IMR-90 (cell line): ENCODE data around the gene KDF1. TPM values are rescaled to one million over a fixed set of nuclear protein-coding genes. Genes with fewer than 3 reads are reported as not detected.
A peak's percentile ranks its signal among the peaks of the same experiment; 100 is the strongest.

ENCODE experiments used
- ATAC-seq: fragments of 200-7000 bp; cut with Tn5 transposase; 2 replicates; pipeline ENCODE4 v1.9.1; 2020; ENCODE audit warnings: low read depth, mild to moderate bottlenecking, moderate library complexity
- BruUV-seq: library from RNA; stranded (reverse); fragments of 400-500 nt; replicated peaks from 2 replicates; lab custom pipeline; 2021; lab: Mats Ljungman, UMichigan
- CTCF ChIA-PET: fragments of 300-600 bp; formaldehyde crosslinking; extraction: SDS; loops from one replicate; lab custom pipeline; 2021; ENCODE audit warnings: antibody characterized with exemption; lab: Yijun Ruan, JAX
- POLR2A ChIA-PET: fragments of 300-600 bp; sonication (Branson Sonifier 250); formaldehyde crosslinking; loops from one replicate; lab custom pipeline; 2022; ENCODE audit warnings: antibody characterized with exemption; ENCODE audit not compliant: unreplicated experiment; lab: Charles Lee
- DNase-seq: peaks from one replicate; pipeline ENCODE4 v3.0.0; 2013
- H2AFZ ChIP-seq: replicated peaks from 2 replicates; pipeline ENCODE3; 2013; ENCODE audit warnings: low read length, mild to moderate bottlenecking; ENCODE audit not compliant: poor library complexity
- H2AK5ac ChIP-seq: 2 replicates; pipeline ENCODE4 v1.6.1; 2013; ENCODE audit warnings: low read depth, low read length, inconsistent platforms
- H2AK9ac ChIP-seq: replicated peaks from 2 replicates; pipeline ENCODE3; 2013; ENCODE audit warnings: mild to moderate bottlenecking, low read depth, low read length, moderate library complexity; ENCODE audit not compliant: poor library complexity
- H2BK120ac ChIP-seq: 2 replicates; pipeline ENCODE4 v1.6.1; 2013; ENCODE audit warnings: low read depth, low read length, inconsistent platforms
- H2BK15ac ChIP-seq: 3 replicates; pipeline ENCODE4 v1.6.1; 2013; ENCODE audit warnings: low read depth, low read length, inconsistent platforms
- H2BK20ac ChIP-seq: 2 replicates; pipeline ENCODE4 v1.6.1; 2013; ENCODE audit warnings: low read depth, mild to moderate bottlenecking, inconsistent platforms, low read length, moderate library complexity
- H2BK5ac ChIP-seq: 2 replicates; pipeline ENCODE4 v1.6.1; 2013; ENCODE audit warnings: mild to moderate bottlenecking, low read depth, low read length, inconsistent platforms; ENCODE audit not compliant: poor library complexity, severe bottlenecking
- H3K14ac ChIP-seq: replicated peaks from 2 replicates; pipeline ENCODE4 v1.6.1; 2013; ENCODE audit warnings: low read depth, low read length, inconsistent platforms
- H3K18ac ChIP-seq: 2 replicates; pipeline ENCODE4 v1.6.1; 2013; ENCODE audit warnings: low read depth, low read length, control low read depth
- H3K23ac ChIP-seq: 2 replicates; pipeline ENCODE4 v1.6.1; 2013; ENCODE audit warnings: low read depth, low read length, inconsistent platforms
- H3K27ac ChIP-seq: 2 replicates; pipeline ENCODE4 v1.5.1; 2013; ENCODE audit warnings: mild to moderate bottlenecking, control low read depth, low read length; ENCODE audit not compliant: insufficient read depth
- H3K27me3 ChIP-seq: 2 replicates; pipeline ENCODE4 v1.6.1; 2013; ENCODE audit warnings: low read length; ENCODE audit not compliant: control insufficient read depth, insufficient read depth
- H3K36me3 ChIP-seq: 2 replicates; pipeline ENCODE4 v1.6.1; 2013; ENCODE audit warnings: low read length, mixed read lengths; ENCODE audit not compliant: control insufficient read depth, insufficient read depth
- H3K4ac ChIP-seq: 2 replicates; pipeline ENCODE4 v1.6.1; 2013; ENCODE audit warnings: low read depth, low read length, inconsistent platforms
- H3K4me1 ChIP-seq: 2 replicates; pipeline ENCODE4 v1.6.1; 2013; ENCODE audit warnings: low read length, mixed read lengths; ENCODE audit not compliant: control insufficient read depth, insufficient read depth
- H3K4me2 ChIP-seq: 2 replicates; pipeline ENCODE4 v1.6.1; 2013; ENCODE audit warnings: low read depth, mild to moderate bottlenecking, control low read depth, low read length, moderate library complexity
- H3K4me3 ChIP-seq: 2 replicates; pipeline ENCODE4 v1.5.1; 2013; ENCODE audit warnings: low read depth, mild to moderate bottlenecking, control low read depth, low read length, moderate library complexity; ENCODE audit not compliant: insufficient read depth
- H3K56ac ChIP-seq: 2 replicates; pipeline ENCODE4 v1.6.1; 2013; ENCODE audit warnings: low read length, inconsistent platforms; ENCODE audit not compliant: insufficient read depth; ENCODE audit errors: extremely low read depth
- H3K79me1 ChIP-seq, 2 experiments: 2 replicates each; pipeline ENCODE4 v1.6.1; 2013; ENCODE audit warnings: low read length in 2 of 2, inconsistent platforms in 1 of 2, low read depth in 1 of 2
- H3K9ac ChIP-seq: 2 replicates; pipeline ENCODE4 v1.6.1; 2013; ENCODE audit warnings: low read depth, low read length, control low read depth
- H3K9me1 ChIP-seq: 2 replicates; pipeline ENCODE4 v1.6.1; 2013; ENCODE audit warnings: low read length, inconsistent platforms; ENCODE audit not compliant: insufficient read depth
- H3K9me3 ChIP-seq: 2 replicates; pipeline ENCODE4 v1.6.1; 2013; ENCODE audit warnings: low read length; ENCODE audit not compliant: control insufficient read depth, insufficient read depth
- H4K20me1 ChIP-seq: 2 replicates; pipeline ENCODE4 v1.6.1; 2013; ENCODE audit warnings: low read length, inconsistent platforms; ENCODE audit not compliant: insufficient read depth
- H4K5ac ChIP-seq: 2 replicates; pipeline ENCODE4 v1.6.1; 2013; ENCODE audit warnings: mild to moderate bottlenecking, low read depth, low read length, control low read depth
- H4K8ac ChIP-seq, 2 experiments: 2 replicates each; pipeline ENCODE4 v1.6.1; 2013; ENCODE audit warnings: low read depth in 2 of 2, low read length in 2 of 2, control low read depth in 1 of 2, inconsistent platforms in 1 of 2
- H4K91ac ChIP-seq: 2 replicates; pipeline ENCODE4 v1.6.1; 2013; ENCODE audit warnings: low read depth, low read length, inconsistent platforms; ENCODE audit not compliant: insufficient read depth
- BHLHE40 ChIP-seq: fragments of 150-350 bp; IDR thresholded peaks from 2 replicates; pipeline ENCODE4 v1.6.1; 2016; ENCODE audit warnings: mild to moderate bottlenecking, low read depth, low read length
- CEBPB ChIP-seq: IDR thresholded peaks from 2 replicates; pipeline ENCODE4 v1.6.1; 2012; ENCODE audit warnings: low read depth, low read length, improper control_type of control experiment
- CHD1 ChIP-seq: IDR thresholded peaks from 2 replicates; pipeline ENCODE4 v1.6.1; 2012; ENCODE audit warnings: low read depth, low read length, improper control_type of control experiment
- FOS ChIP-seq: fragments of 150-350 bp; IDR thresholded peaks from 2 replicates; pipeline ENCODE4 v1.6.1; 2016; ENCODE audit warnings: low read depth, low read length
- MAZ ChIP-seq: IDR thresholded peaks from 2 replicates; pipeline ENCODE4 v1.6.1; 2012; ENCODE audit warnings: low read depth, mild to moderate bottlenecking, low read length, improper control_type of control experiment, moderate library complexity, borderline replicate concordance
- MXI1 ChIP-seq: IDR thresholded peaks from 2 replicates; pipeline ENCODE4 v1.6.1; 2012; ENCODE audit warnings: low read depth, mild to moderate bottlenecking, low read length, moderate library complexity, borderline replicate concordance
- NFE2L2 ChIP-seq: fragments of 150-350 bp; IDR thresholded peaks from 2 replicates; pipeline ENCODE4 v1.6.1; 2016; ENCODE audit warnings: low read depth, mild to moderate bottlenecking, low read length
- POLR2A ChIP-seq: IDR thresholded peaks from 2 replicates; pipeline ENCODE4 v1.6.1; 2012; ENCODE audit warnings: mild to moderate bottlenecking, low read depth, low read length
- RAD21 ChIP-seq: IDR thresholded peaks from 2 replicates; pipeline ENCODE4 v1.6.1; 2012; ENCODE audit warnings: low read length, improper control_type of control experiment
- RCOR1 ChIP-seq: IDR thresholded peaks from 2 replicates; pipeline ENCODE4 v1.6.1; 2012; ENCODE audit warnings: mild to moderate bottlenecking, low read length, improper control_type of control experiment; ENCODE audit not compliant: insufficient replicate concordance
- RFX5 ChIP-seq: IDR thresholded peaks from 2 replicates; pipeline ENCODE4 v1.8.0; 2012; ENCODE audit warnings: low read depth, mild to moderate bottlenecking, low read length, moderate library complexity
- SMC3 ChIP-seq: fragments of 150-350 bp; IDR thresholded peaks from 2 replicates; pipeline ENCODE4 v1.6.1; 2016; ENCODE audit warnings: low read depth, mild to moderate bottlenecking, antibody characterized with exemption, low read length, moderate library complexity
- USF2 ChIP-seq: fragments of 150-350 bp; IDR thresholded peaks from 2 replicates; pipeline ENCODE4 v1.6.1; 2017; ENCODE audit warnings: mild to moderate bottlenecking, antibody characterized with exemption, low read length, low read depth
- WGBS, 2 experiments: methylation state at CpG; one replicate each; pipeline versions ENCODE4 v1.1.5 to v1.1.7; 2013; ENCODE audit warnings: missing lambda C conversion rate in 2 of 2; ENCODE audit not compliant: insufficient read length in 1 of 2; ENCODE audit errors: extremely low coverage in 2 of 2; 5-methylcytosine and 5-hydroxymethylcytosine counted together
- dilution Hi-C: fragments of 300-500 bp; cut with HindIII; formaldehyde crosslinking; loops from one replicate; pipeline ENCODE4 v1.14.3; 2018; ENCODE audit warnings: low sequenced_read_pairs; ENCODE audit not compliant: unreplicated experiment
- in situ Hi-C: fragments of 300-500 bp; cut with MboI; formaldehyde crosslinking; loops from 3 replicates; pipeline ENCODE4 v1.14.3; 2019; ENCODE audit warnings: low sequenced_read_pairs, inconsistent platforms, mixed read lengths
- intact Hi-C: fragments of 100-400 bp; cut with micrococcal nuclease; formaldehyde crosslinking; loops from 2 replicates; pipeline ENCODE4 v1.10.0; 2022
- polyA plus RNA-seq, 3 experiments: library from polyadenylated mRNA; depleted of rRNA; stranded (reverse); fragments of >200 nt; gene quantifications; 2 replicates each; pipeline ENCODE4 v1.2.3, GENCODE V29; 2012; ENCODE audit warnings: low replicate concordance in 1 of 3
- total RNA-seq: library from RNA; depleted of rRNA; stranded (reverse); fragments of >200 nt; gene quantifications from 2 replicates; pipeline ENCODE4 v1.2.3, GENCODE V29; 2012
- TF ChIP-seq, protein P1 (sequence below): fragments of 150-350 bp; IDR thresholded peaks from 2 replicates; pipeline ENCODE4 v1.6.1; 2016; ENCODE audit warnings: low read depth, mild to moderate bottlenecking, low read length, moderate library complexity, borderline replicate concordance
- TF ChIP-seq, protein P2 (sequence below): conservative IDR thresholded peaks from 2 replicates; pipeline ENCODE4 v1.5.1; 2012; ENCODE audit warnings: mild to moderate bottlenecking, low read depth, low read length, improper control_type of control experiment

The KDF1 gene
- total and polyA plus RNA-seq, 2 of the 4 experiments (the other 2 are of a cell fraction), result not detected

DNA sequence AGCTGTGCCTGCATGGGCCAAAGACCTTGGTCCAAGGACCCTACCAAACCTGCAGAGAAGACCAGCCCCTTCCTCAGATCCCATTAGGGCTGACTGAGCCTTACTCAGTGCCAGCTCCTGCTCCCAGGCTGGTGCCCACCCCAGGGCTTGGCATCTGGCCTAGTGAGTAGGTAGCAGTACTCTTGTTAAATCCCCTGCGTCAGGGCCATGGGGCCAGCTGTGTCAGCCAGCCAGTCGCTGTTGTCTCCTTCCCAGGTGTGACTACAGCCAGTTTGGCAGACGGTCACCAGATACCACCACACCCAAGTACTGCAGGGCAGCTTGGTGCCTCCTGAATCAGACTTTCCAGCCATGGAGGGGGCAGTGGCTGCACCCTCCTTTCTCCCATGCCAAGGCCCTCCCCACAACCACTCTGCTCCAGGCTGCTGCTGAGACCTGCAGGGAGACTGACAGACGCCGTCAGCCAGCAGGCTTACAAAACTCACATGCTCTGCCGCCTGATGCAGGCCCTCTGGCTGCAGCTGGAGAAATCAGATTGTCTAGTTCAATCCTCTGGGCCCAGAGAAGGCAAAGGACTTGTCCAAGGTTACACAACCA is 49.4 kb upstream of the KDF1 start:
- no peak overlapping the region for H4K5ac ChIP-seq
- H3K9me3 ChIP-seq, result no peaks in the 10 kb centered on the region
- DNase-seq (no peak), ATAC-seq (no peak)
- dilution Hi-C loops (no loop called here), in situ Hi-C loops (no loop called here), intact Hi-C loops (no loop called here)
- H2BK15ac ChIP-seq, result no peak overlapping the region; the same call in 2 of the 3 replicates
- H3K4me2 ChIP-seq, result no peak overlapping the region; the same call in 1 of the 2 replicates
- H3K23ac ChIP-seq, result 0 out of 2 replicates have a peak overlapping the region, but pooled peaks have one; percentile 1
- ChIA-PET POLR2A (no interaction called here), CTCF (no interaction called here)
- H2AK9ac ChIP-seq, result peak overlapping the region; percentile 44
- BruUV-seq, result no TSS peak
- peak overlapping the region; percentile 64 for H2BK120ac ChIP-seq
- no peak overlapping the region; the same call in 1 of the 2 replicates for H3K18ac ChIP-seq
- no peaks in the 10 kb centered on the region for H3K27me3 ChIP-seq
- peak overlapping the region; percentile 99 for H2AK5ac ChIP-seq
- no peak overlapping the region; the same call in 1 of the 2 replicates for H3K9ac ChIP-seq
- H4K91ac ChIP-seq, result peak overlapping the region; percentile 62; the same call in 1 of the 2 replicates
- H2AFZ ChIP-seq, result no peak overlapping the region
- H3K9me1 ChIP-seq, result peaks cover 26% of the 10 kb centered on the region
- no peak overlapping the region for H3K4me3 ChIP-seq
- H2BK5ac ChIP-seq, result peak overlapping the region; percentile 6
- H2BK20ac ChIP-seq, result peak overlapping the region; percentile 36; the same call in 1 of the 2 replicates
- H3K4me1 ChIP-seq, result peaks cover 37% of the 10 kb centered on the region
- H3K56ac ChIP-seq, result no peak overlapping the region
- H3K4ac ChIP-seq, result peak overlapping the region; percentile 62
- peak overlapping the region in 1 of 2 experiments; percentile 23; a peak in 1 of 4 replicates for H4K8ac ChIP-seq
- H4K20me1 ChIP-seq, result peaks cover 13% of the 10 kb centered on the region
- no peaks in the 10 kb centered on the region for H3K36me3 ChIP-seq
- WGBS, 2 experiments, result 66% methylated on average over 2 of the region's 6 CpGs; no CpG with 5 or more reads in 1 of the 2 experiments
- H3K14ac ChIP-seq, result 0 out of 2 replicates have a peak overlapping the region, but pooled peaks have one; percentile 5
- peaks cover 15 to 63% of the 10 kb centered on the region in 2 experiments; a peak in 3 of 4 replicates for H3K79me1 ChIP-seq
- H3K27ac ChIP-seq, result no peak overlapping the region
- no peak; the same call in 1 of the 2 replicates for TF ChIP-seq POLR2A
- no peak for TF ChIP-seq RCOR1
- no peak for TF ChIP-seq NFE2L2
- TF ChIP-seq FOS, result no peak
- no peak for TF ChIP-seq RAD21
- TF ChIP-seq CHD1, result no peak
- TF ChIP-seq CEBPB, result no peak
- no peak for TF ChIP-seq RFX5
- no peak for TF ChIP-seq MXI1
- no peak for TF ChIP-seq USF2
- no peak for TF ChIP-seq SMC3
- no peak for TF ChIP-seq MAZ
- TF ChIP-seq, protein P1, sequence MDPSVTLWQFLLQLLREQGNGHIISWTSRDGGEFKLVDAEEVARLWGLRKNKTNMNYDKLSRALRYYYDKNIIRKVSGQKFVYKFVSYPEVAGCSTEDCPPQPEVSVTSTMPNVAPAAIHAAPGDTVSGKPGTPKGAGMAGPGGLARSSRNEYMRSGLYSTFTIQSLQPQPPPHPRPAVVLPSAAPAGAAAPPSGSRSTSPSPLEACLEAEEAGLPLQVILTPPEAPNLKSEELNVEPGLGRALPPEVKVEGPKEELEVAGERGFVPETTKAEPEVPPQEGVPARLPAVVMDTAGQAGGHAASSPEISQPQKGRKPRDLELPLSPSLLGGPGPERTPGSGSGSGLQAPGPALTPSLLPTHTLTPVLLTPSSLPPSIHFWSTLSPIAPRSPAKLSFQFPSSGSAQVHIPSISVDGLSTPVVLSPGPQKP, result no peak
- TF ChIP-seq, protein P2, sequence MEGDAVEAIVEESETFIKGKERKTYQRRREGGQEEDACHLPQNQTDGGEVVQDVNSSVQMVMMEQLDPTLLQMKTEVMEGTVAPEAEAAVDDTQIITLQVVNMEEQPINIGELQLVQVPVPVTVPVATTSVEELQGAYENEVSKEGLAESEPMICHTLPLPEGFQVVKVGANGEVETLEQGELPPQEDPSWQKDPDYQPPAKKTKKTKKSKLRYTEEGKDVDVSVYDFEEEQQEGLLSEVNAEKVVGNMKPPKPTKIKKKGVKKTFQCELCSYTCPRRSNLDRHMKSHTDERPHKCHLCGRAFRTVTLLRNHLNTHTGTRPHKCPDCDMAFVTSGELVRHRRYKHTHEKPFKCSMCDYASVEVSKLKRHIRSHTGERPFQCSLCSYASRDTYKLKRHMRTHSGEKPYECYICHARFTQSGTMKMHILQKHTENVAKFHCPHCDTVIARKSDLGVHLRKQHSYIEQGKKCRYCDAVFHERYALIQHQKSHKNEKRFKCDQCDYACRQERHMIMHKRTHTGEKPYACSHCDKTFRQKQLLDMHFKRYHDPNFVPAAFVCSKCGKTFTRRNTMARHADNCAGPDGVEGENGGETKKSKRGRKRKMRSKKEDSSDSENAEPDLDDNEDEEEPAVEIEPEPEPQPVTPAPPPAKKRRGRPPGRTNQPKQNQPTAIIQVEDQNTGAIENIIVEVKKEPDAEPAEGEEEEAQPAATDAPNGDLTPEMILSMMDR, result no peak
- TF ChIP-seq BHLHE40, result no peak
